IMR-90 (cell line): ENCODE measurements around the gene SEZ6L2. TPM values are rescaled to one million over a fixed set of nuclear protein-coding genes. Genes with fewer than 3 reads are reported as not detected.
"Not testable (repeated sequence)": the region's sequence is repeated elsewhere in the genome, so short reads cannot be mapped to it uniquely, and the experiment has no call there.

Source experiments
- ATAC-seq: fragments of 200-7000 bp; cut with Tn5 transposase; 2 replicates; pipeline ENCODE4 v1.9.1; 2020; ENCODE audit warnings: low read depth, mild to moderate bottlenecking, moderate library complexity
- BruUV-seq: library from RNA; stranded (reverse); fragments of 400-500 nt; replicated peaks from 2 replicates; lab custom pipeline; 2021; lab: Mats Ljungman, UMichigan
- CTCF ChIA-PET: fragments of 300-600 bp; formaldehyde crosslinking; extraction: SDS; loops from one replicate; lab custom pipeline; 2021; ENCODE audit warnings: antibody characterized with exemption; lab: Yijun Ruan, JAX
- POLR2A ChIA-PET: fragments of 300-600 bp; sonication (Branson Sonifier 250); formaldehyde crosslinking; loops from one replicate; lab custom pipeline; 2022; ENCODE audit warnings: antibody characterized with exemption; ENCODE audit not compliant: unreplicated experiment; lab: Charles Lee
- DNase-seq: peaks from one replicate; pipeline ENCODE4 v3.0.0; 2013
- H2AFZ ChIP-seq: replicated peaks from 2 replicates; pipeline ENCODE3; 2013; ENCODE audit warnings: low read length, mild to moderate bottlenecking; ENCODE audit not compliant: poor library complexity
- H2AK5ac ChIP-seq: 2 replicates; pipeline ENCODE4 v1.6.1; 2013; ENCODE audit warnings: low read depth, low read length, inconsistent platforms
- H2AK9ac ChIP-seq: replicated peaks from 2 replicates; pipeline ENCODE3; 2013; ENCODE audit warnings: mild to moderate bottlenecking, low read depth, low read length, moderate library complexity; ENCODE audit not compliant: poor library complexity
- H2BK120ac ChIP-seq: 2 replicates; pipeline ENCODE4 v1.6.1; 2013; ENCODE audit warnings: low read depth, low read length, inconsistent platforms
- H2BK15ac ChIP-seq: 3 replicates; pipeline ENCODE4 v1.6.1; 2013; ENCODE audit warnings: low read depth, low read length, inconsistent platforms
- H2BK20ac ChIP-seq: 2 replicates; pipeline ENCODE4 v1.6.1; 2013; ENCODE audit warnings: low read depth, mild to moderate bottlenecking, inconsistent platforms, low read length, moderate library complexity
- H2BK5ac ChIP-seq: 2 replicates; pipeline ENCODE4 v1.6.1; 2013; ENCODE audit warnings: mild to moderate bottlenecking, low read depth, low read length, inconsistent platforms; ENCODE audit not compliant: poor library complexity, severe bottlenecking
- H3K14ac ChIP-seq: replicated peaks from 2 replicates; pipeline ENCODE4 v1.6.1; 2013; ENCODE audit warnings: low read depth, low read length, inconsistent platforms
- H3K18ac ChIP-seq: 2 replicates; pipeline ENCODE4 v1.6.1; 2013; ENCODE audit warnings: low read depth, low read length, control low read depth
- H3K23ac ChIP-seq: 2 replicates; pipeline ENCODE4 v1.6.1; 2013; ENCODE audit warnings: low read depth, low read length, inconsistent platforms
- H3K27ac ChIP-seq: 2 replicates; pipeline ENCODE4 v1.5.1; 2013; ENCODE audit warnings: mild to moderate bottlenecking, control low read depth, low read length; ENCODE audit not compliant: insufficient read depth
- H3K27me3 ChIP-seq: 2 replicates; pipeline ENCODE4 v1.6.1; 2013; ENCODE audit warnings: low read length; ENCODE audit not compliant: control insufficient read depth, insufficient read depth
- H3K36me3 ChIP-seq: 2 replicates; pipeline ENCODE4 v1.6.1; 2013; ENCODE audit warnings: low read length, mixed read lengths; ENCODE audit not compliant: control insufficient read depth, insufficient read depth
- H3K4ac ChIP-seq: 2 replicates; pipeline ENCODE4 v1.6.1; 2013; ENCODE audit warnings: low read depth, low read length, inconsistent platforms
- H3K4me1 ChIP-seq: 2 replicates; pipeline ENCODE4 v1.6.1; 2013; ENCODE audit warnings: low read length, mixed read lengths; ENCODE audit not compliant: control insufficient read depth, insufficient read depth
- H3K4me2 ChIP-seq: 2 replicates; pipeline ENCODE4 v1.6.1; 2013; ENCODE audit warnings: low read depth, mild to moderate bottlenecking, control low read depth, low read length, moderate library complexity
- H3K4me3 ChIP-seq: 2 replicates; pipeline ENCODE4 v1.5.1; 2013; ENCODE audit warnings: low read depth, mild to moderate bottlenecking, control low read depth, low read length, moderate library complexity; ENCODE audit not compliant: insufficient read depth
- H3K56ac ChIP-seq: 2 replicates; pipeline ENCODE4 v1.6.1; 2013; ENCODE audit warnings: low read length, inconsistent platforms; ENCODE audit not compliant: insufficient read depth; ENCODE audit errors: extremely low read depth
- H3K79me1 ChIP-seq, 2 experiments: 2 replicates each; pipeline ENCODE4 v1.6.1; 2013; ENCODE audit warnings: low read length in 2 of 2, inconsistent platforms in 1 of 2, low read depth in 1 of 2
- H3K9ac ChIP-seq: 2 replicates; pipeline ENCODE4 v1.6.1; 2013; ENCODE audit warnings: low read depth, low read length, control low read depth
- H3K9me1 ChIP-seq: 2 replicates; pipeline ENCODE4 v1.6.1; 2013; ENCODE audit warnings: low read length, inconsistent platforms; ENCODE audit not compliant: insufficient read depth
- H3K9me3 ChIP-seq: 2 replicates; pipeline ENCODE4 v1.6.1; 2013; ENCODE audit warnings: low read length; ENCODE audit not compliant: control insufficient read depth, insufficient read depth
- H4K20me1 ChIP-seq: 2 replicates; pipeline ENCODE4 v1.6.1; 2013; ENCODE audit warnings: low read length, inconsistent platforms; ENCODE audit not compliant: insufficient read depth
- H4K5ac ChIP-seq: 2 replicates; pipeline ENCODE4 v1.6.1; 2013; ENCODE audit warnings: mild to moderate bottlenecking, low read depth, low read length, control low read depth
- H4K8ac ChIP-seq, 2 experiments: 2 replicates each; pipeline ENCODE4 v1.6.1; 2013; ENCODE audit warnings: low read depth in 2 of 2, low read length in 2 of 2, control low read depth in 1 of 2, inconsistent platforms in 1 of 2
- H4K91ac ChIP-seq: 2 replicates; pipeline ENCODE4 v1.6.1; 2013; ENCODE audit warnings: low read depth, low read length, inconsistent platforms; ENCODE audit not compliant: insufficient read depth
- RAD21 ChIP-seq: IDR thresholded peaks from 2 replicates; pipeline ENCODE4 v1.6.1; 2012; ENCODE audit warnings: low read length, improper control_type of control experiment
- WGBS, 2 experiments: methylation state at CpG; one replicate each; pipeline versions ENCODE4 v1.1.5 to v1.1.7; 2013; ENCODE audit warnings: missing lambda C conversion rate in 2 of 2; ENCODE audit not compliant: insufficient read length in 1 of 2; ENCODE audit errors: extremely low coverage in 2 of 2; 5-methylcytosine and 5-hydroxymethylcytosine counted together
- dilution Hi-C: fragments of 300-500 bp; cut with HindIII; formaldehyde crosslinking; loops from one replicate; pipeline ENCODE4 v1.14.3; 2018; ENCODE audit warnings: low sequenced_read_pairs; ENCODE audit not compliant: unreplicated experiment
- in situ Hi-C: fragments of 300-500 bp; cut with MboI; formaldehyde crosslinking; loops from 3 replicates; pipeline ENCODE4 v1.14.3; 2019; ENCODE audit warnings: low sequenced_read_pairs, inconsistent platforms, mixed read lengths
- intact Hi-C: fragments of 100-400 bp; cut with micrococcal nuclease; formaldehyde crosslinking; loops from 2 replicates; pipeline ENCODE4 v1.10.0; 2022
- polyA plus RNA-seq, 3 experiments: library from polyadenylated mRNA; depleted of rRNA; stranded (reverse); fragments of >200 nt; gene quantifications; 2 replicates each; pipeline ENCODE4 v1.2.3, GENCODE V29; 2012; ENCODE audit warnings: low replicate concordance in 1 of 3
- total RNA-seq: library from RNA; depleted of rRNA; stranded (reverse); fragments of >200 nt; gene quantifications from 2 replicates; pipeline ENCODE4 v1.2.3, GENCODE V29; 2012

Gene SEZ6L2
- total and polyA plus RNA-seq, 2 of the 4 experiments (the other 2 are of a cell fraction): 0.72 to 10.5 TPM

DNA sequence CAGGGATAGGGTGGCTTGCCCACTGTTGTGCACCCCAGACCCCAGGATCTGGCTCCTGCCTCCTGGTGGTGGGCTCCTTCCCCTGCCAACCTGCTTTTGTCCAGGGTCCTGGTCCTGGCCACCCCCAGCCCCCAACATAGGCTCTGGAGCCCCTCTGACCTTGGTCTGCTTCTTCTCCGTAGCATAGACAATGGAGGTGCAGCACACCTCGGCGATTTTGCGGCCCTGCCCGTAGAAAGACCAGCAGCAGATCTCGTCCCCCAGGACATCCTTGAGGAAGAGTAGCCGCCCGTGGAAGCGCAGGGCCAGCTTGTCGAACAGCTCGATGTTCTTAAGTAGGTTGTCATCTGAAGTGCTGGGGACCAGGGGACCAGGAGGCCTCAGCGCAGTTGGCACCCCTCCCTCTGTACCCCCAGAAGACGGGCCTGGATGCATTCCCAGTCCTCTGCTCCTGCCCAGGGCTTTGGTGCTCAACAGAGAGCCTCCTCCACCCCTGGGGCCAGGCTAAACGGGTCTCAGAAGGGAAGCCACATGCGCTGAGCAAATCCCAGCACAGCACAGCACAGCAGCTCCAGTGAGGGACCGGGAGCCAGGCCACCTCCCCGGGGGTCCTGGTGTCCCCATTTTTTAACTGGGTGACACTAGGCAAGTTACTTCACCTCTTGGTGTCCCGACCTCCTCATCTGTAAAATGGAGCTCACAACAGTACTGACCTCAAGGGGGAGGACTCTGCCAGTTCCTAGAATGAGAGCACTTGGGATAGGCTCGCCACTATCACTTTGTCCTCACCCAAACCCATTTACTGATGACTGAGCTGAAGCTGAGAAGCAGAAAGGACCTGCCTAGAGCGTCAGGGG is 11.7 kb upstream of the SEZ6L2 start (continued):
- no peak for TF ChIP-seq RAD21

DNA sequence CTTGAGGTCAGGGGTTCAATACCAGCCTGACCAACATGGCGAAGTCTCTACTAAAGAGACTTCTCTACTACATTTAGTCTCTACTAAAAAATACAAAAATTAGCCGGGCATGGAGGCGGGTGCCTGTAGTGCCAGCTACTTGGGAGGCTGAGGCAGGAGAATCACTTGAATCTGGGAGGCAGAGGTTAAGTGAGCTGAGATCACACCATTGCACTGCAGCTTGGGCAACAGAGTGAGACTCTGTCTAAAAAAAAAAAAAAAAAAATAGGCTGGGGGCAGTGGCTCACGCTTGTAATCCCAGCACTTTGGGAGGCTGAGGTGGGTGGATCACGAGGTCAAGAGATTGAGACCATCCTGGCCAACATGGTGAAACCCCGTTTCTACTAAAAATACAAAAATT is 10.5 kb upstream of the SEZ6L2 start:
- H2AFZ ChIP-seq, H4K5ac ChIP-seq, H3K56ac ChIP-seq, H2AK9ac ChIP-seq, H4K91ac ChIP-seq, H3K4me3 ChIP-seq, POLR2A ChIA-PET, H4K20me1 ChIP-seq, H3K4ac ChIP-seq, H3K9me3 ChIP-seq, intact Hi-C loops, H2BK120ac ChIP-seq, H3K14ac ChIP-seq, H2BK15ac ChIP-seq, H2AK5ac ChIP-seq, in situ Hi-C loops, H2BK20ac ChIP-seq, H3K4me1 ChIP-seq, H2BK5ac ChIP-seq, H3K27ac ChIP-seq, CTCF ChIA-PET, H3K9ac ChIP-seq, dilution Hi-C loops, BruUV-seq, H4K8ac ChIP-seq, DNase-seq, H3K23ac ChIP-seq, H3K18ac ChIP-seq, H3K27me3 ChIP-seq, ATAC-seq, H3K4me2 ChIP-seq: not testable (repeated sequence)
- peaks cover 19% of the 10 kb centered on the region for H3K9me1 ChIP-seq
- peaks cover 19% of the 10 kb centered on the region for H3K36me3 ChIP-seq
- WGBS, 2 experiments: no CpG with 5 or more reads among the region's 6 CpGs
- peaks cover 6 to 26% of the 10 kb centered on the region in 2 experiments; a peak in 3 of 4 replicates for H3K79me1 ChIP-seq
